Stimulated activated memory B cell treated with anti-CD40 and anti-IgM and Interleukin-4, amounts not matched to agents 10 μg/mL and 1 μg/mL and 100 μg/mL, for 72 hours (primary cell): ENCODE measurements around the gene MORN5.
"Not testable (repeated sequence)": the region's sequence is repeated elsewhere in the genome, so short reads cannot be mapped to it uniquely, and the experiment has no call there.

Source experiments
- ATAC-seq: fragments of 150-1000 bp; cut with Tn5 transposase; 2 replicates; pipeline ENCODE4 v1.10.0; 2021
- H3K27ac Mint-ChIP-seq: one replicate; pipeline ENCODE4 v1.8.0; 2022; ENCODE audit warnings: mild to moderate bottlenecking, mixed read lengths
- H3K27me3 Mint-ChIP-seq: one replicate; pipeline ENCODE4 v1.8.0; 2022; ENCODE audit warnings: mixed read lengths
- H3K36me3 Mint-ChIP-seq: one replicate; pipeline ENCODE4 v1.8.0; 2022; ENCODE audit warnings: mixed read lengths
- H3K4me1 Mint-ChIP-seq: one replicate; pipeline ENCODE4 v1.8.0; 2022; ENCODE audit warnings: mixed read lengths
- H3K4me3 Mint-ChIP-seq: one replicate; pipeline ENCODE4 v1.8.0; 2022; ENCODE audit warnings: mild to moderate bottlenecking, moderate library complexity, mixed read lengths
- H3K9me3 Mint-ChIP-seq: one replicate; pipeline ENCODE4 v1.8.0; 2022; ENCODE audit warnings: mixed read lengths

MORN5 gene

DNA sequence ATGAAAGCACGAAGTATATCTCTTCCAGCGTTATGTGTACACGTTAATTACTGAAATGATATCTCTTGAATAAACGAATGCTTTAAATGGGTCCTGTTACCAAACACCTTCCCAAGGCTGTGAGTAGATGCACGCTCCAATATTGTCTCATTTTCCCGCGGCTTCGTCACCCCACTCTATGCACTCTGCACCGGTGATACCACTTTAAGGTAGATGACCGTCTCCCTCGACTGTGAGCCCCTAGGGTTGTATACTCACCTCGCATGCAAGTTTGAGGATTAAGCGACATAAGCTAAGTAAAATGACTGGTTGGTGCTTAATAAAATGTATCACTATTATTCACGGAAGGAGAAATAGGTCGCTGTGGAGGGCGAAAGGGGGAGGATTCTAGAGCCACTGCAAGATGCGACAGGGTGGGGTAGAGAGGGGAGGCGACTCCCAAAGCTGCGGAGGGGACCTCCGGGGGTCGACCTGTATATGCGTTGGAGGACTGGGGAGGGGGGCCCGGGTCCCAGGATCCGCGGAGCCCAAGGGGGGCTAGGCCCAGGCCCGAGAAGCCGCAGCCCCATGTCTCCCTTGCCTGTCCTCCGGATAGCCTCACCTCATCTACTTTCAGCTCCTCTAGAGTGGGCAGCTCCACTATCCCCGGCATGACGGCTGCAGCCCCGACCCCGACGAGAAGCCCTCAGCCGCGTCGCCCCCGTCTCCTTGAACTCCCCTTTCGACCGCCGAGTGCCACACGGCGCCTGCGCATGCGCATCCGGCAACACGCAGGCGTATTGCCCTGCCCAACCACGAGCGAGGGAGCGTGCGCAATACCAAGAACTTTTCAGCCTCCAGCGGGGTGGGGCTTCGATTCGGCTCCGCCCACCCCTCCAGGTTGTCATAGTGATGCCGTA lies at the start of gene MORN5, which contains the start of gene NDUFA8:
Gene MORN5 (plus strand): TSS at position 883 of the 899 bp plus-strand sequence. CDS start 65 bp downstream, outside the sequence.
Gene NDUFA8 (minus strand): TSS at position 754 of the 899 bp plus-strand sequence. CDS start 102 bp downstream, at position 652.
- peaks cover 30% of the 10 kb centered on the region for H3K27me3 Mint-ChIP-seq
- peak within 1 kb of the TSS; percentile 92 for H3K27ac Mint-ChIP-seq
- peaks cover 5% of the 10 kb centered on the region for H3K9me3 Mint-ChIP-seq
- ATAC-seq: peak; percentile 98
- no peaks in the 10 kb centered on the region for H3K36me3 Mint-ChIP-seq
- H3K4me3 Mint-ChIP-seq: peak within 1 kb of the TSS; percentile 94
- peaks cover 33% of the 10 kb centered on the region for H3K4me1 Mint-ChIP-seq

DNA sequence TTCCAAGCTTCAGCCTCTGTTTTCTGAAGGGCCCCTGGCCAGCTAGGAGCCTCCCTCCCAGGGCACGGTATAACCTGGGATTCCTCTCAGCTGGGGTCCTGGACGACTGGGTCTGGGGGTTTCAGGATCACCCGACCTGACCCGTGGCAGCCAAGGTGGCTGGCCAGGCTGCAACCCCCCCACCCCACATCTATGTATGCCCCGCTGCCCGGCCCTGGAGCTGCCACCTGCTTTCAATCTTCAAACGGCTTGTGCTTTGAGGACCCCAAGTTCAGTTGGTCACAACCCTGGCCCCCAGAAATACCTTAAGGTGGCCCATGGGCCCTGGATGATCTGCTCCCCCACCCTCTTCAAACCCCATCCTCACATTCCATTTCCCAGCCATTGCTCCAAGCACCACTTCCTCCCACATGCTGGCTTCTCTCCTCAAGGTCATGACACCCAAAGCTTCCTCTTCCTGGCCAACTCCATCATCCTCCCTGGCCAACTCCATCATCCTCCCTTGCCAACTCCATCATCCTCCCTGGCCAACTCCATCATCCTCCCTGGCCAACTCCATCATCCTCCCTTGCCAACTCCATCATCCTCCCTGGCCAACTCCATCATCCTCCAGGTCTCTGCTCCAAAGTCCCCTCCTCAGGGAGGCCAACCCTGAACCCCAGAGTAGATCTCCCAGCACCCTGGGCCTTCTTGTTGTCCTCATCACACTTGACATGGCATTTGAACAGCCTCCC lies 49.4 kb upstream of the MORN5 start:
- Mint-ChIP-seq H3K4me1 (no peaks in the 10 kb centered on the region), H3K4me3 (no peak overlapping the region), H3K27ac (no peak overlapping the region), H3K27me3 (peaks cover 19% of the 10 kb centered on the region), H3K9me3 (no peaks in the 10 kb centered on the region), H3K36me3 (no peaks in the 10 kb centered on the region)
- ATAC-seq: no peak

- ATAC-seq: no peak
- H3K27me3 Mint-ChIP-seq: peaks cover 26% of the 10 kb centered on the region
Observed at GRCh38 chr9:122111413-122112085, 48.2 kb upstream of the MORN5 start.

GRCh38 chr9:122112238-122112637 lies 47.5 kb upstream of the MORN5 start:
- no peaks in the 10 kb centered on the region for H3K9me3 Mint-ChIP-seq
- no peak overlapping the region for H3K27ac Mint-ChIP-seq

More at GRCh38 chr9:122111413-122112085, 48.2 kb upstream of the MORN5 start:
- no peak overlapping the region for H3K27ac Mint-ChIP-seq
- H3K4me3 Mint-ChIP-seq: no peak overlapping the region
- H3K36me3 Mint-ChIP-seq: no peaks in the 10 kb centered on the region
- no peaks in the 10 kb centered on the region for H3K4me1 Mint-ChIP-seq
- no peaks in the 10 kb centered on the region for H3K9me3 Mint-ChIP-seq

DNA sequence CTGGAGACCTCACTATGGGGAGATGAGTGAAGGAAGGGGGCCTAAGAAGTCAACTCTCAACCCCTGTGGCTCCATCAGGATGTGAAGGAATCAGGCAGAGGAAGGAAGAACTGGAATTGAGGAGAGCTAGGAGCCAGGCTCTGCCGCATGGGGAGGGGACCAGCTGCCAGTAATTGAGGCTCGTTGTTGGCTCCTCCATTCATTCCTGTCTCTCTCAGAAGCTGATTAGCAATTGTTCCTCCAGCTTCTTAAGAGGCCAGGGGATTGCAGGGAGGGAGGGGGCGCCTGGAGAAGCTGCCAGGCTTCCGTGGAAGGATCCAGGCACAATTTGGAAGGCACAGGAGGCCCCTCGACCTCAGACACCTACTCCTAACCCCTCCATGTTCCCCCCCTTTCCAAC lies 46.1 kb upstream of the MORN5 start:
- Mint-ChIP-seq H3K27ac (no peak overlapping the region), H3K27me3 (peaks cover 26% of the 10 kb centered on the region), H3K9me3 (no peaks in the 10 kb centered on the region), H3K36me3 (no peaks in the 10 kb centered on the region), H3K4me3 (no peak overlapping the region), H3K4me1 (no peaks in the 10 kb centered on the region)
- ATAC-seq: no peak

More at GRCh38 chr9:122112238-122112637, 47.5 kb upstream of the MORN5 start:
- no peaks in the 10 kb centered on the region for H3K4me1 Mint-ChIP-seq
- no peaks in the 10 kb centered on the region for H3K36me3 Mint-ChIP-seq
- no peak for ATAC-seq
- H3K4me3 Mint-ChIP-seq: no peak overlapping the region
- peaks cover 26% of the 10 kb centered on the region for H3K27me3 Mint-ChIP-seq

GRCh38 chr9:122115176-122116035 lies 44.3 kb upstream of the MORN5 start:
- Mint-ChIP-seq H3K27me3 (peaks cover 19% of the 10 kb centered on the region), H3K9me3 (no peaks in the 10 kb centered on the region), H3K27ac (no peak overlapping the region), H3K4me3 (no peak overlapping the region), H3K36me3 (no peaks in the 10 kb centered on the region), H3K4me1 (no peaks in the 10 kb centered on the region)
- ATAC-seq: no peak

- no peaks in the 10 kb centered on the region for H3K4me1 Mint-ChIP-seq
- H3K27ac Mint-ChIP-seq: no peak overlapping the region
- no peak overlapping the region for H3K4me3 Mint-ChIP-seq
- no peaks in the 10 kb centered on the region for H3K9me3 Mint-ChIP-seq
- H3K36me3 Mint-ChIP-seq: no peaks in the 10 kb centered on the region
- ATAC-seq: no peak
- peaks cover 13% of the 10 kb centered on the region for H3K27me3 Mint-ChIP-seq
Observed at GRCh38 chr9:122116040-122116439, 43.7 kb upstream of the MORN5 start.

DNA sequence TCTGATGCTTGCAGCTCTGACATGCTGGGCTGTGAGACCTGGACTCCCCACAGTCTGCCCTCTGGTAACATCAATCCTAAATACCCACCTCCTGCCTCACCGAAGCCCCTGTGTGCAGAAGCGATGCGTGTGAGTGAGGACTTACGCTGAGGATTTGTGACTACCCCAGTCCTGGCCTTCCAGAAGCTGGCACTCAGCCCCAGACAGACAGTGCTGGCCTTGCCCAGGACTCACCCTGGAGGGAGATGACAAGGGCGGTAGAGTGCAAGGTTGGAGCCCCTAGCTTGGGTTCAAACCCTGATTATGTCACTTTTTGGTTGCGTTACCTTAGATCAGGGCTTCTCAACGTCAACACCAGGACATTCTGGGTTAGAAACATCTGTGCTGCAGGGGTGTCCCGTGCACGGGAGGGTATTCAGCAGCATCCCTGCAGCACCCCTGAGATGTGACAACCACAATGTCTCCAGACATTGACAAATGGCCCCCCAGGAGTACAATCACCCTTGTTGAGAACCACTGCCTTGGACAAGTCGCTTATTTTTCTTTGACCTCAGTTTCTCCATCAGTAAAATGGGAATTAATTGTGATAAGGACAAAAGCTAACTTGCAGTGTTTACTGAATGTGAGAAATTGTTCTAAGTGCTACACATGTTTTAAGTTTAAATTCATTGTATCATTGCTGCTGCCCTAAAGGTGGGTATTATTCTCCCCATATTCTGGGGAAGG lies 43.1 kb upstream of the MORN5 start:
- no peak overlapping the region for H3K4me3 Mint-ChIP-seq
- H3K9me3 Mint-ChIP-seq: no peaks in the 10 kb centered on the region
- H3K27ac Mint-ChIP-seq: no peak overlapping the region
- H3K4me1 Mint-ChIP-seq: no peaks in the 10 kb centered on the region
- ATAC-seq: no peak
- no peaks in the 10 kb centered on the region for H3K36me3 Mint-ChIP-seq
- H3K27me3 Mint-ChIP-seq: peaks cover 13% of the 10 kb centered on the region

- not testable (repeated sequence) for H3K4me3 Mint-ChIP-seq, H3K27ac Mint-ChIP-seq, H3K4me1 Mint-ChIP-seq, H3K36me3 Mint-ChIP-seq, H3K9me3 Mint-ChIP-seq, ATAC-seq
- H3K27me3 Mint-ChIP-seq: peaks cover 13% of the 10 kb centered on the region
Observed at GRCh38 chr9:122117241-122117640, 42.5 kb upstream of the MORN5 start.

DNA sequence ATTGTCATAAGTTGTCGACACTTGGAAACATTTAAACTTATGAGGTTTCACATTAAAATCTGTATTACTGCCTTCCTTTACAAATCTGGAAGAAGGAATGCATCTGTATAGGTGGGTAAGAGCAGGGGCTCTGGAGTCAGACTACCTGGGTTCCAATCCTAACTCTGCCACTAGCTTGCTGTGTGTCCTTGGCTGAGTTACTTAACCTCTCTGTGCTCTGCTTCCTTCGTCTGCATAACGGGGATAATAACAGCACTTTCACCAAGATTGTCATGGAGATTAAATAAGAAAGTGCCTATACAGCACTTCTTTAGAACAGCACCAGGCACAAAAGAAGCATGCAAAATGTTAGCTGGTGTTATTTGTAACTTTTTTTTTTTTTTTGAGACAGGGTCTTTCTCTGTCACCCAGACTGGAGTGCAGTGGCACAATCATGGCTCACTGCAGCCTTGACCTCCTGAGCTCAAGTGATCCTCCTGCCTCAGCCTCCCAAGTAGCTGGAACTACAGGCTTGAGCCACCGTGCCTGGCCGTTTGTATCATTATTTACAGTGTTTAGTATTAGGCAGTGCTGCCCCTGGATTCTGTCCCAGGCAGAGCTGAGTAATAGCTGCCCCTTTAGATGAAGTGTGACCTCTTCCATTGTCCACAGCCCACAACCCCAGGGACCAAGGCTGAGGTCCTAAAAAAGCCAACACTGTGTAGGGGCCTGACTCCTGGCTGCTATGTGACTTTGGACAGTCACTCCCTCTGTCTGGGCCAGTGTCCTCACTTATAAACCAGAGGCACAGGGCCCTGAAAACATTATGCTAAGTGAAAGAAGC lies 41.2 kb upstream of the MORN5 start:
- H3K9me3 Mint-ChIP-seq: no peaks in the 10 kb centered on the region
- ATAC-seq: no peak
- no peak overlapping the region for H3K4me3 Mint-ChIP-seq

DNA sequence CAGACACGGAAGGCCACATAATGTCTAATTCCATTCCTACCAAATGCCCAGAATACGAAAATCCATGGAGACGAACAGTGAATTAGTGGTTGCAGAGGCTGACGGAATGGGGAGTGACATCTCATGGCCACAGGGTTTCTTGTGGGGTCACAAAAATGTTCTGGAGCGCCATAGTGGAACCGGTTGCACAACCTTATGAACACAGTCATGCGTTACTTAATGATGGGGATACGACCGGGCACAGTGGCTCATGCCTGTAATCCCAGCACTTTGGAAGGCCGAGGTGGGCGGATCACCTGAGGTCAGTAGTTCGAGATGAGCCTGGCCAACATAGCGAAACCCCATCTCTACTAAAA lies 40.6 kb upstream of the MORN5 start:
- Mint-ChIP-seq H3K4me3 (no peak overlapping the region), H3K9me3 (no peaks in the 10 kb centered on the region), H3K4me1 (peaks cover 6% of the 10 kb centered on the region), H3K27ac (no peak overlapping the region), H3K36me3 (no peaks in the 10 kb centered on the region), H3K27me3 (peaks cover 26% of the 10 kb centered on the region)
- no peak for ATAC-seq

More for the DNA sequence above, 41.2 kb upstream of the MORN5 start:
- no peak overlapping the region for H3K27ac Mint-ChIP-seq
- H3K27me3 Mint-ChIP-seq: peaks cover 20% of the 10 kb centered on the region
- H3K36me3 Mint-ChIP-seq: no peaks in the 10 kb centered on the region
- peaks cover 6% of the 10 kb centered on the region for H3K4me1 Mint-ChIP-seq

- H3K4me1 Mint-ChIP-seq: peaks cover 9% of the 10 kb centered on the region
- H3K27ac Mint-ChIP-seq: no peak overlapping the region
- peaks cover 31% of the 10 kb centered on the region for H3K27me3 Mint-ChIP-seq
Observed at GRCh38 chr9:122119721-122120120, 40.0 kb upstream of the MORN5 start.

DNA sequence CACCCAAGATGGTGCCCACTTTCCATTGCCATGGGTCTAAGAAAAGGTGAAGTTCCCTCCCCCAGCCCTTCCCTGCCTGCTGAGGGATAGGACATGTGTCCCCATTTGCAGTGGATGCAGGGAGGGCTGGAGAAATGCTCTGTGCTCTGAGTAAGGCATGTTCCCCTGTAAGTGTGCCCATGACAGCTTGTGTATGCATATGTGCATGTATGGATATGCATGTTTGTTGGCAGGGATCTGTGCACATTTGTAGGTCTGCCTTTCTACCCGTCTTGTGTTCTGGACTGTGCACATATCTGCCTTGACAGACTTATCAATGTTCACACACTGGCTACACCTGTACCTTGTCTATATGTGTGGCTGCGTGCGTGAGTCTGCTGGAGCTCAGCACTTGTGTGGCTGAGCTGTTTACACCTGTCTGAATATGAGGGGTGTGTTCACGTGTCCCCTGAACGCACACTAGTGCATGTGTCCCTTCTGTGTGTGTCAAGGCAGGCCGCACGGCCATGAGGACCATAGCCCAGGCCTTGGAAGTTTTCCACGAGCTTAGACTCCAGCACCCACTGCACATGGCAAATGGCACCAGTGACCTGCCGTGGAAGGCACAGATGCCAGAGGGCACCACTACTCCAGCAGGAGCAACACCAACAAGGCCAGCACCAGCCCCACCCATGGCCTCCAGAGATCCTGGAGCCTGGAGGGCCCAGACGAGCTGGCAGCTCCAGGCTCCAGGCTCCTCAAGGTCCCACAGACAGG lies 39.2 kb upstream of the MORN5 start:
- Mint-ChIP-seq H3K4me3 (no peak overlapping the region), H3K36me3 (no peaks in the 10 kb centered on the region), H3K9me3 (no peaks in the 10 kb centered on the region), H3K4me1 (peaks cover 17% of the 10 kb centered on the region), H3K27me3 (peaks cover 31% of the 10 kb centered on the region), H3K27ac (no peak overlapping the region)
- ATAC-seq: no peak

More at GRCh38 chr9:122119721-122120120, 40.0 kb upstream of the MORN5 start:
- Mint-ChIP-seq H3K36me3 (no peaks in the 10 kb centered on the region), H3K9me3 (no peaks in the 10 kb centered on the region), H3K4me3 (no peak overlapping the region)
- ATAC-seq: no peak
